Adrenal gland (tissue), 5 donors: ENCODE results near the gene DHRS7B.

Experiments used
- POLR2A ChIP-seq, 2 donors: fragments of 450-650 bp; IDR thresholded peaks; one replicate each; pipeline ENCODE4 v1.6.1; 2017; ENCODE audit warnings: antibody characterized with exemption in 2 of 2, mild to moderate bottlenecking in 2 of 2, moderate library complexity in 1 of 2
- TF ChIP-seq, protein P1 (sequence below), 6 experiments: fragments of 450-650 bp in 4 of 6; fragments of 200-600 bp in 2 of 6; sonication (generic) in 1 of 6; IDR thresholded peaks; 1 replicate in 5 of 6; 2 replicates in 1 of 6; pipeline versions ENCODE4 v1.5.1 to v1.8.0; 2016 to 2021; ENCODE audit warnings: antibody characterized with exemption in 6 of 6, mild to moderate bottlenecking in 2 of 6, moderate library complexity in 1 of 6
- donor health status: DM: no; HTN: no; CAD: no.

DNA sequence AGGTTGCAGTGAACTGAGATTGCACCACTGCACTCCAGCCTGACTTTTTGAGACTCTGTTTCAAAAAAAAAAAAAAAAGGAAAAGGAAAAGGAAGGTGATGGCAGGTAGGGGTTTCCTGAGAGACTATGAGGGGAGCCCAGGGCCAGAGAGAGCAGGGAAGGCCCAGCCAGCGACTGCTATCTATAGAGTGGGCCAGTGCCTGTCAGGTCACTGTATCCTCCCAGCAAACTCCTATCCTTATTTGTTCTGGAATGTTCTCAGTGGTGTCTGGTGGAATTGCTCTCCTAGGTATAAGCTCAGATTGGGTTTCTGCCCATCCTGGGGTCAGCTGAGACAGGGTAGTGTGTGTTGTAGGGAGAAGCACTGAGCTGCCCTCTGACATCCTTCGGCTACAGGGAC is 102.1 kb downstream of the DHRS7B start:
- no peak for TF ChIP-seq POLR2A (IDR thresholded peaks at IDR 0.05)
- TF ChIP-seq, protein P1, sequence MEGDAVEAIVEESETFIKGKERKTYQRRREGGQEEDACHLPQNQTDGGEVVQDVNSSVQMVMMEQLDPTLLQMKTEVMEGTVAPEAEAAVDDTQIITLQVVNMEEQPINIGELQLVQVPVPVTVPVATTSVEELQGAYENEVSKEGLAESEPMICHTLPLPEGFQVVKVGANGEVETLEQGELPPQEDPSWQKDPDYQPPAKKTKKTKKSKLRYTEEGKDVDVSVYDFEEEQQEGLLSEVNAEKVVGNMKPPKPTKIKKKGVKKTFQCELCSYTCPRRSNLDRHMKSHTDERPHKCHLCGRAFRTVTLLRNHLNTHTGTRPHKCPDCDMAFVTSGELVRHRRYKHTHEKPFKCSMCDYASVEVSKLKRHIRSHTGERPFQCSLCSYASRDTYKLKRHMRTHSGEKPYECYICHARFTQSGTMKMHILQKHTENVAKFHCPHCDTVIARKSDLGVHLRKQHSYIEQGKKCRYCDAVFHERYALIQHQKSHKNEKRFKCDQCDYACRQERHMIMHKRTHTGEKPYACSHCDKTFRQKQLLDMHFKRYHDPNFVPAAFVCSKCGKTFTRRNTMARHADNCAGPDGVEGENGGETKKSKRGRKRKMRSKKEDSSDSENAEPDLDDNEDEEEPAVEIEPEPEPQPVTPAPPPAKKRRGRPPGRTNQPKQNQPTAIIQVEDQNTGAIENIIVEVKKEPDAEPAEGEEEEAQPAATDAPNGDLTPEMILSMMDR (IDR thresholded peaks at IDR 0.05) = no peak
